PC-9 (cell line): ENCODE results near the gene EZR. TPM values are rescaled to one million over a fixed set of nuclear protein-coding genes. Genes with fewer than 3 reads are reported as not detected.
A peak's percentile ranks its signal among the peaks of the same experiment; 100 is the strongest.

Source experiments
- BruUV-seq: library from RNA; stranded (reverse); fragments of 400-500 nt; replicated peaks from 2 replicates; lab custom pipeline; 2021; lab: Mats Ljungman, UMichigan
- CTCF ChIA-PET: fragments of 300-600 bp; sonication (Branson Sonifier 250); formaldehyde crosslinking; loops from one replicate; lab custom pipeline; 2022; ENCODE audit warnings: antibody characterized with exemption; lab: Charles Lee
- POLR2A ChIA-PET: fragments of 300-600 bp; sonication (Branson Sonifier 250); formaldehyde crosslinking; loops from one replicate; lab custom pipeline; 2022; ENCODE audit warnings: antibody characterized with exemption; ENCODE audit not compliant: unreplicated experiment; lab: Charles Lee
- DNase-seq, 2 experiments: peaks; one replicate each; pipeline versions ENCODE4 v3.0.0 to v3.0.0-alpha.2; 2015 to 2022; ENCODE audit warnings: mixed read lengths in 1 of 2
- H2AFZ ChIP-seq: fragments of 200-600 bp; sonication (generic); 2 replicates; pipeline ENCODE4 v1.8.1; 2017; ENCODE audit warnings: antibody characterized with exemption
- H3F3A ChIP-seq: fragments of 200-600 bp; sonication (generic); 2 replicates; pipeline ENCODE4 v1.8.1; 2017; ENCODE audit warnings: antibody characterized with exemption, mild to moderate bottlenecking, low read depth; ENCODE audit not compliant: insufficient read depth
- H3K27ac ChIP-seq: fragments of 200-600 bp; sonication (generic); 2 replicates; pipeline ENCODE4 v1.6.1; 2016; ENCODE audit warnings: mixed run types
- H3K27me3 ChIP-seq: fragments of 200-600 bp; sonication (generic); 2 replicates; pipeline ENCODE4 v1.6.1; 2016; ENCODE audit warnings: low read depth, mixed run types; ENCODE audit not compliant: insufficient read depth
- H3K36me3 ChIP-seq: fragments of 200-600 bp; sonication (generic); 2 replicates; pipeline ENCODE4 v1.6.1; 2016; ENCODE audit warnings: low read depth, mixed run types
- H3K4me1 ChIP-seq: fragments of 200-600 bp; sonication (generic); replicated peaks from 2 replicates; pipeline ENCODE4 v1.6.1; 2016; ENCODE audit warnings: mixed run types; ENCODE audit not compliant: insufficient read depth
- H3K4me2 ChIP-seq: fragments of 200-600 bp; sonication (generic); 2 replicates; pipeline ENCODE4 v1.6.1; 2017; ENCODE audit warnings: mixed run types
- H3K4me3 ChIP-seq: fragments of 200-600 bp; sonication (generic); 2 replicates; pipeline ENCODE4 v1.6.1; 2016; ENCODE audit warnings: mixed run types
- H3K79me2 ChIP-seq: fragments of 200-600 bp; sonication (generic); 2 replicates; pipeline ENCODE4 v1.6.1; 2017; ENCODE audit warnings: low read depth, mixed run types
- H3K9me2 ChIP-seq: fragments of 200-600 bp; sonication (generic); 2 replicates; pipeline ENCODE4 v1.8.1; 2017; ENCODE audit warnings: mild to moderate bottlenecking; ENCODE audit not compliant: insufficient read depth
- H3K9me3 ChIP-seq: fragments of 200-600 bp; sonication (generic); 2 replicates; pipeline ENCODE4 v1.8.1; 2016; ENCODE audit warnings: low read depth; ENCODE audit not compliant: insufficient read depth
- H4K20me1 ChIP-seq: fragments of 200-600 bp; sonication (generic); 2 replicates; pipeline ENCODE4 v1.8.1; 2017; ENCODE audit not compliant: insufficient read depth
- CTCF ChIP-seq: fragments of 200-600 bp; sonication (generic); conservative IDR thresholded peaks from 2 replicates; pipeline ENCODE4 v1.6.1; 2017; ENCODE audit warnings: mixed run types, antibody characterized with exemption, mild to moderate bottlenecking, moderate library complexity
- EZH2 ChIP-seq: fragments of 200-600 bp; sonication (generic); IDR thresholded peaks from 2 replicates; pipeline ENCODE4 v1.8.0; 2017; ENCODE audit warnings: antibody characterized with exemption, low read depth
- intact Hi-C: fragments of 100-400 bp; cut with micrococcal nuclease; formaldehyde crosslinking; loops from one replicate; pipeline ENCODE4 v1.10.0; 2022; ENCODE audit not compliant: unreplicated experiment
- total RNA-seq: library from RNA; stranded (reverse); gene quantifications from 2 replicates; pipeline ENCODE4 v1.2.3, GENCODE V29; 2021

The EZR gene
- total RNA-seq, 1 experiment from 2014 or later, result 240 TPM

- DNase-seq, result no peak
- Histone ChIP-seq H3F3A (peaks cover 45% of the 10 kb centered on the region), H3K36me3 (no peaks in the 10 kb centered on the region), H4K20me1 (no peaks in the 10 kb centered on the region), H3K4me3 (no peak overlapping the region), H2AFZ (no peak overlapping the region), H3K9me3 (peaks cover 4% of the 10 kb centered on the region; the same call in 1 of the 2 replicates), H3K4me2 (peak overlapping the region; percentile 97), H3K27me3 (no peaks in the 10 kb centered on the region), H3K79me2 (peaks cover 13% of the 10 kb centered on the region; the same call in 1 of the 2 replicates), H3K4me1 (peaks cover 48% of the 10 kb centered on the region), H3K27ac (peak overlapping the region; percentile 87), H3K9me2 (no peaks in the 10 kb centered on the region)
- intact Hi-C loops, result no loop called here
- CTCF ChIA-PET, result interaction anchor here (0.5 to 0.6 kb wide), 2 partner anchors 30 to 48 kb away, joined by 4 to 5 read pairs; no protein-coding TSS in a partner anchor
- no TSS peak for BruUV-seq
- TF ChIP-seq EZH2 (no peak), CTCF (no peak)
- POLR2A ChIA-PET, result interaction anchor here (1.2 kb wide), 1 partner anchor 33 kb away, joined by 16 read pairs; no protein-coding TSS in a partner anchor
Measured at GRCh38 chr6:158836625-158837311, 17.6 kb upstream of the EZR start.

- CTCF ChIA-PET, result interaction anchor here (0.5 to 0.6 kb wide), 2 partner anchors 29 to 47 kb away, joined by 4 to 5 read pairs; no protein-coding TSS in a partner anchor
Measured at GRCh38 chr6:158835616-158836221, 16.6 kb upstream of the EZR start.

More at GRCh38 chr6:158835616-158836221, 16.6 kb upstream of the EZR start:
- no peaks in the 10 kb centered on the region for H3K9me2 ChIP-seq
- no peak for TF ChIP-seq CTCF
- TF ChIP-seq EZH2, result no peak
- H3K4me1 ChIP-seq, result peaks cover 56% of the 10 kb centered on the region
- H3K4me3 ChIP-seq, result peak overlapping the region; percentile 54
- H4K20me1 ChIP-seq, result no peaks in the 10 kb centered on the region
- BruUV-seq, result TSS peak; percentile 70
- H3K27me3 ChIP-seq, result no peaks in the 10 kb centered on the region
- peak overlapping the region; percentile 73 for H2AFZ ChIP-seq
- H3K79me2 ChIP-seq, result peaks cover 13% of the 10 kb centered on the region; the same call in 1 of the 2 replicates
- H3K4me2 ChIP-seq, result peak overlapping the region; percentile 97
- H3K36me3 ChIP-seq, result no peaks in the 10 kb centered on the region
- POLR2A ChIA-PET, result interaction anchor here (0.6 to 1.2 kb wide), 4 partner anchors 9 to 35 kb away, joined by 3 to 16 read pairs (median 5); partner anchors contain the start of gene EZR
- peaks cover 44% of the 10 kb centered on the region for H3F3A ChIP-seq
- intact Hi-C loops, result loop anchor here (1.0 kb wide), 1 partner anchor 15 kb away; no protein-coding TSS in a partner anchor
- H3K9me3 ChIP-seq, result peaks cover 3% of the 10 kb centered on the region; the same call in 1 of the 2 replicates
- peak overlapping the region; percentile 87 for H3K27ac ChIP-seq
- DNase-seq, result peak; percentile 80 to 94
